ENCODE data around the gene XRCC1. TPM values are rescaled to one million over a fixed set of nuclear protein-coding genes. Genes with fewer than 3 reads are reported as not detected.
"Not testable (repeated sequence)": the region's sequence is repeated elsewhere in the genome, so short reads cannot be mapped to it uniquely, and the experiment has no call there.

XRCC1 gene
- total RNA-seq, 1 donor from 2014 or later: 70.7 TPM

- DNase-seq (ENCODE audit: low spot score, unreplicated experiment): no peak
- H3K27me3 Mint-ChIP-seq: no peaks in the 10 kb centered on the region
- TF ChIP-seq CTCF (IDR thresholded peaks at IDR 0.05; ENCODE audit: unreplicated experiment): no peak
- peaks cover 3% of the 10 kb centered on the region for H3K4me1 Mint-ChIP-seq (ENCODE audit: low read depth)
- H3K36me3 Mint-ChIP-seq (ENCODE audit: insufficient read depth): peaks cover 5% of the 10 kb centered on the region
- no peak overlapping the region for H3K27ac Mint-ChIP-seq
- H3K4me3 Mint-ChIP-seq (ENCODE audit: low read depth): no peak overlapping the region
- no peaks in the 10 kb centered on the region for H3K9me3 Mint-ChIP-seq (ENCODE audit: low read depth)
Observed at GRCh38 chr19:43518051-43518450, 57.3 kb downstream of the XRCC1 start.

GRCh38 chr19:43512399-43512798, 62.9 kb downstream of the XRCC1 start:
- H3K4me3 Mint-ChIP-seq (ENCODE audit: low read depth); DNase-seq (ENCODE audit: low spot score, unreplicated experiment); H3K9me3 Mint-ChIP-seq (ENCODE audit: low read depth); H3K27me3 Mint-ChIP-seq; H3K36me3 Mint-ChIP-seq (ENCODE audit: insufficient read depth); H3K4me1 Mint-ChIP-seq (ENCODE audit: low read depth): not testable (repeated sequence)
- H3K27ac Mint-ChIP-seq: peak overlapping the region; percentile 23

GRCh38 chr19:43511324-43511723, 64.0 kb downstream of the XRCC1 start:
- no peaks in the 10 kb centered on the region for H3K4me1 Mint-ChIP-seq (ENCODE audit: low read depth)
- H3K27me3 Mint-ChIP-seq: no peaks in the 10 kb centered on the region
- no peaks in the 10 kb centered on the region for H3K9me3 Mint-ChIP-seq (ENCODE audit: low read depth)
- H3K27ac Mint-ChIP-seq: no peak overlapping the region
- peaks cover 9% of the 10 kb centered on the region for H3K36me3 Mint-ChIP-seq (ENCODE audit: insufficient read depth)
- DNase-seq (ENCODE audit: low spot score, unreplicated experiment): no peak
- no peak overlapping the region for H3K4me3 Mint-ChIP-seq (ENCODE audit: low read depth)
- TF ChIP-seq CTCF (IDR thresholded peaks at IDR 0.05; ENCODE audit: unreplicated experiment): no peak

GRCh38 chr19:43510713-43511112, 64.6 kb downstream of the XRCC1 start:
- H3K27ac Mint-ChIP-seq: peak overlapping the region; percentile 73
- no peaks in the 10 kb centered on the region for H3K27me3 Mint-ChIP-seq
- TF ChIP-seq CTCF (IDR thresholded peaks at IDR 0.05; ENCODE audit: unreplicated experiment): no peak
- peaks cover 10% of the 10 kb centered on the region for H3K36me3 Mint-ChIP-seq (ENCODE audit: insufficient read depth)
- no peaks in the 10 kb centered on the region for H3K9me3 Mint-ChIP-seq (ENCODE audit: low read depth)
- no peak for DNase-seq (ENCODE audit: low spot score, unreplicated experiment)
- H3K4me1 Mint-ChIP-seq (ENCODE audit: low read depth): no peaks in the 10 kb centered on the region
- no peak overlapping the region for H3K4me3 Mint-ChIP-seq (ENCODE audit: low read depth)

GRCh38 chr19:43507880-43508279, 67.4 kb downstream of the XRCC1 start:
- TF ChIP-seq CTCF (IDR thresholded peaks at IDR 0.05; ENCODE audit: unreplicated experiment): no peak
- peaks cover 12% of the 10 kb centered on the region for H3K4me1 Mint-ChIP-seq (ENCODE audit: low read depth)
- H3K9me3 Mint-ChIP-seq (ENCODE audit: low read depth): no peaks in the 10 kb centered on the region
- peaks cover 12% of the 10 kb centered on the region for H3K36me3 Mint-ChIP-seq (ENCODE audit: insufficient read depth)
- H3K27me3 Mint-ChIP-seq: peaks cover 9% of the 10 kb centered on the region
- H3K4me3 Mint-ChIP-seq (ENCODE audit: low read depth): no peak overlapping the region
- H3K27ac Mint-ChIP-seq: no peak overlapping the region
- DNase-seq (ENCODE audit: low spot score, unreplicated experiment): no peak

- peaks cover 14% of the 10 kb centered on the region for H3K4me1 Mint-ChIP-seq (ENCODE audit: low read depth)
- no peak overlapping the region for H3K27ac Mint-ChIP-seq
- peaks cover 14% of the 10 kb centered on the region for H3K36me3 Mint-ChIP-seq (ENCODE audit: insufficient read depth)
- H3K4me3 Mint-ChIP-seq (ENCODE audit: low read depth): no peak overlapping the region
- H3K9me3 Mint-ChIP-seq (ENCODE audit: low read depth): no peaks in the 10 kb centered on the region
- H3K27me3 Mint-ChIP-seq: peaks cover 10% of the 10 kb centered on the region
- no peak for TF ChIP-seq CTCF (IDR thresholded peaks at IDR 0.05; ENCODE audit: unreplicated experiment)
- no peak for DNase-seq (ENCODE audit: low spot score, unreplicated experiment)
Observed at GRCh38 chr19:43506629-43507028, 68.7 kb downstream of the XRCC1 start.

All from progenitor cell of endocrine pancreas (in vitro differentiated cells).